H1 (cell line): ENCODE measurements around the gene WDR64.

ENCODE experiments used
- CBX8 ChIP-seq: fragments of 300-800, 300-1000 bp; sonication (generic); IDR thresholded peaks from 2 replicates; pipeline ENCODE4 v1.7.1; 2016; ENCODE audit warnings: low read depth, low read length, borderline replicate concordance
- EP300 ChIP-seq, 2 experiments: IDR thresholded peaks; 1 replicate in 1 of 2; 2 replicates in 1 of 2; pipeline ENCODE4 v1.6.1; 2011 to 2012; ENCODE audit warnings: low read depth in 2 of 2, low read length in 2 of 2, mild to moderate bottlenecking in 2 of 2, borderline replicate concordance in 1 of 2, inconsistent platforms in 1 of 2, moderate library complexity in 1 of 2
- MAX ChIP-seq: IDR thresholded peaks from 2 replicates; pipeline ENCODE4 v1.6.1; 2012; ENCODE audit warnings: inconsistent platforms
- POLR2A ChIP-seq, 2 experiments: IDR thresholded peaks; 1 replicate in 1 of 2; 2 replicates in 1 of 2; pipeline ENCODE4 v1.6.1; 2011; ENCODE audit warnings: low read depth in 2 of 2, low read length in 2 of 2, mild to moderate bottlenecking in 2 of 2; ENCODE audit errors: control extremely low read depth in 1 of 2
- RAD21 ChIP-seq, 2 experiments: IDR thresholded peaks in 1 of 2; conservative IDR thresholded peaks in 1 of 2; 2 replicates each; pipeline ENCODE4 v1.6.1; 2011; ENCODE audit warnings: low read depth in 2 of 2, low read length in 2 of 2, improper control_type of control experiment in 1 of 2, inconsistent platforms in 1 of 2, mild to moderate bottlenecking in 1 of 2, moderate library complexity in 1 of 2
- SIX5 ChIP-seq: IDR thresholded peaks from 2 replicates; pipeline ENCODE4 v1.6.1; 2011; ENCODE audit warnings: mild to moderate bottlenecking, low read depth, low read length
- SUZ12 ChIP-seq: fragments of 200-600 bp; sonication (generic); IDR thresholded peaks from 2 replicates; pipeline ENCODE4 v1.6.1; 2012; ENCODE audit warnings: mild to moderate bottlenecking, inconsistent platforms, low read length, moderate library complexity, mixed read lengths
- TF ChIP-seq, protein P1 (sequence below), 3 experiments: IDR thresholded peaks; 1 replicate in 2 of 3; 2 replicates in 1 of 3; pipeline versions ENCODE4 v1.5.1 to v1.6.1; 2011; ENCODE audit warnings: low read length in 3 of 3, mild to moderate bottlenecking in 3 of 3, inconsistent platforms in 2 of 3, low read depth in 1 of 3, moderate library complexity in 1 of 3; ENCODE audit not compliant: insufficient read depth in 1 of 3; ENCODE audit errors: control extremely low read depth in 1 of 3
- TF ChIP-seq, protein P2 (sequence below): IDR thresholded peaks from 2 replicates; pipeline ENCODE4 v1.6.1; 2011; ENCODE audit warnings: low read depth, mild to moderate bottlenecking, low read length; ENCODE audit not compliant: insufficient read depth

DNA sequence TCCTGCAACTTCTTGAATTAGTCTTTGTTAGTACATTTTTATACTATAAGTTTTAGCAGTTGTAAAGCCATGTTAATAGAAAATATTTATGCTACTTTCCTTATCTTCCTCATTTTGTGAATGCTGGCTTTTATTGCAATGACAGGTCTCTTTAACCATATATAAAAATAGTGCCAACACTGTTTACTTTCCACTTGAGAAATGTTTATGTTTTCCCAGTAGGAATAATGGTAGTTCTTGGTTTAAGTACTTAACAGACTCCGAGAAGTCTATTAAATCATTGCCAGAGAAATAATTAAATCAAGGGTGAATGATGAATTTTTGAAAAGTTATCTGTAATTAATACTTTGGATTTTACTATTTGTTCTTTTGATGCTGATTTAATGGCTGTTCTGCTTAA lies 21.6 kb upstream of the WDR64 start:
- TF ChIP-seq POLR2A (IDR thresholded peaks at IDR 0.05; ENCODE audit: control extremely low read depth in 1 of 2, low read depth in 2 of 2, low read length in 2 of 2): no peak
- TF ChIP-seq, protein P1, sequence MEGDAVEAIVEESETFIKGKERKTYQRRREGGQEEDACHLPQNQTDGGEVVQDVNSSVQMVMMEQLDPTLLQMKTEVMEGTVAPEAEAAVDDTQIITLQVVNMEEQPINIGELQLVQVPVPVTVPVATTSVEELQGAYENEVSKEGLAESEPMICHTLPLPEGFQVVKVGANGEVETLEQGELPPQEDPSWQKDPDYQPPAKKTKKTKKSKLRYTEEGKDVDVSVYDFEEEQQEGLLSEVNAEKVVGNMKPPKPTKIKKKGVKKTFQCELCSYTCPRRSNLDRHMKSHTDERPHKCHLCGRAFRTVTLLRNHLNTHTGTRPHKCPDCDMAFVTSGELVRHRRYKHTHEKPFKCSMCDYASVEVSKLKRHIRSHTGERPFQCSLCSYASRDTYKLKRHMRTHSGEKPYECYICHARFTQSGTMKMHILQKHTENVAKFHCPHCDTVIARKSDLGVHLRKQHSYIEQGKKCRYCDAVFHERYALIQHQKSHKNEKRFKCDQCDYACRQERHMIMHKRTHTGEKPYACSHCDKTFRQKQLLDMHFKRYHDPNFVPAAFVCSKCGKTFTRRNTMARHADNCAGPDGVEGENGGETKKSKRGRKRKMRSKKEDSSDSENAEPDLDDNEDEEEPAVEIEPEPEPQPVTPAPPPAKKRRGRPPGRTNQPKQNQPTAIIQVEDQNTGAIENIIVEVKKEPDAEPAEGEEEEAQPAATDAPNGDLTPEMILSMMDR (IDR thresholded peaks at IDR 0.05; ENCODE audit: control extremely low read depth in 1 of 3, insufficient read depth in 1 of 3, low read depth in 1 of 3, low read length in 3 of 3): no peak
- TF ChIP-seq SUZ12: no peak
- no peak for TF ChIP-seq EP300 (IDR thresholded peaks at IDR 0.05; ENCODE audit: borderline replicate concordance in 1 of 2, low read depth in 2 of 2, low read length in 2 of 2)
- no peak for TF ChIP-seq RAD21 (IDR thresholded peaks at IDR 0.05 in 1 of 2, conservative IDR thresholded peaks at IDR 0.05 in 1 of 2; ENCODE audit: low read depth in 2 of 2, low read length in 2 of 2)
- TF ChIP-seq, protein P2, sequence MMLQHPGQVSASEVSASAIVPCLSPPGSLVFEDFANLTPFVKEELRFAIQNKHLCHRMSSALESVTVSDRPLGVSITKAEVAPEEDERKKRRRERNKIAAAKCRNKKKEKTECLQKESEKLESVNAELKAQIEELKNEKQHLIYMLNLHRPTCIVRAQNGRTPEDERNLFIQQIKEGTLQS: no peak
- TF ChIP-seq MAX: no peak
- TF ChIP-seq SIX5: no peak
- no peak for TF ChIP-seq CBX8
